IMR-90 (cell line): ENCODE data around the gene SENP6. TPM values are rescaled to one million over a fixed set of nuclear protein-coding genes. Genes with fewer than 3 reads are reported as not detected.

ENCODE experiments used
- ATAC-seq: fragments of 200-7000 bp; cut with Tn5 transposase; 2 replicates; pipeline ENCODE4 v1.9.1; 2020; ENCODE audit warnings: low read depth, mild to moderate bottlenecking, moderate library complexity
- BruUV-seq: library from RNA; stranded (reverse); fragments of 400-500 nt; replicated peaks from 2 replicates; lab custom pipeline; 2021; lab: Mats Ljungman, UMichigan
- CTCF ChIA-PET: fragments of 300-600 bp; formaldehyde crosslinking; extraction: SDS; loops from one replicate; lab custom pipeline; 2021; ENCODE audit warnings: antibody characterized with exemption; lab: Yijun Ruan, JAX
- POLR2A ChIA-PET: fragments of 300-600 bp; sonication (Branson Sonifier 250); formaldehyde crosslinking; loops from one replicate; lab custom pipeline; 2022; ENCODE audit warnings: antibody characterized with exemption; ENCODE audit not compliant: unreplicated experiment; lab: Charles Lee
- DNase-seq: peaks from one replicate; pipeline ENCODE4 v3.0.0; 2013
- H2AFZ ChIP-seq: replicated peaks from 2 replicates; pipeline ENCODE3; 2013; ENCODE audit warnings: low read length, mild to moderate bottlenecking; ENCODE audit not compliant: poor library complexity
- H2AK5ac ChIP-seq: 2 replicates; pipeline ENCODE4 v1.6.1; 2013; ENCODE audit warnings: low read depth, low read length, inconsistent platforms
- H2AK9ac ChIP-seq: replicated peaks from 2 replicates; pipeline ENCODE3; 2013; ENCODE audit warnings: mild to moderate bottlenecking, low read depth, low read length, moderate library complexity; ENCODE audit not compliant: poor library complexity
- H2BK120ac ChIP-seq: 2 replicates; pipeline ENCODE4 v1.6.1; 2013; ENCODE audit warnings: low read depth, low read length, inconsistent platforms
- H2BK15ac ChIP-seq: 3 replicates; pipeline ENCODE4 v1.6.1; 2013; ENCODE audit warnings: low read depth, low read length, inconsistent platforms
- H2BK20ac ChIP-seq: 2 replicates; pipeline ENCODE4 v1.6.1; 2013; ENCODE audit warnings: low read depth, mild to moderate bottlenecking, inconsistent platforms, low read length, moderate library complexity
- H2BK5ac ChIP-seq: 2 replicates; pipeline ENCODE4 v1.6.1; 2013; ENCODE audit warnings: mild to moderate bottlenecking, low read depth, low read length, inconsistent platforms; ENCODE audit not compliant: poor library complexity, severe bottlenecking
- H3K14ac ChIP-seq: replicated peaks from 2 replicates; pipeline ENCODE4 v1.6.1; 2013; ENCODE audit warnings: low read depth, low read length, inconsistent platforms
- H3K18ac ChIP-seq: 2 replicates; pipeline ENCODE4 v1.6.1; 2013; ENCODE audit warnings: low read depth, low read length, control low read depth
- H3K23ac ChIP-seq: 2 replicates; pipeline ENCODE4 v1.6.1; 2013; ENCODE audit warnings: low read depth, low read length, inconsistent platforms
- H3K27ac ChIP-seq: 2 replicates; pipeline ENCODE4 v1.5.1; 2013; ENCODE audit warnings: mild to moderate bottlenecking, control low read depth, low read length; ENCODE audit not compliant: insufficient read depth
- H3K27me3 ChIP-seq: 2 replicates; pipeline ENCODE4 v1.6.1; 2013; ENCODE audit warnings: low read length; ENCODE audit not compliant: control insufficient read depth, insufficient read depth
- H3K36me3 ChIP-seq: 2 replicates; pipeline ENCODE4 v1.6.1; 2013; ENCODE audit warnings: low read length, mixed read lengths; ENCODE audit not compliant: control insufficient read depth, insufficient read depth
- H3K4ac ChIP-seq: 2 replicates; pipeline ENCODE4 v1.6.1; 2013; ENCODE audit warnings: low read depth, low read length, inconsistent platforms
- H3K4me1 ChIP-seq: 2 replicates; pipeline ENCODE4 v1.6.1; 2013; ENCODE audit warnings: low read length, mixed read lengths; ENCODE audit not compliant: control insufficient read depth, insufficient read depth
- H3K4me2 ChIP-seq: 2 replicates; pipeline ENCODE4 v1.6.1; 2013; ENCODE audit warnings: low read depth, mild to moderate bottlenecking, control low read depth, low read length, moderate library complexity
- H3K4me3 ChIP-seq: 2 replicates; pipeline ENCODE4 v1.5.1; 2013; ENCODE audit warnings: low read depth, mild to moderate bottlenecking, control low read depth, low read length, moderate library complexity; ENCODE audit not compliant: insufficient read depth
- H3K56ac ChIP-seq: 2 replicates; pipeline ENCODE4 v1.6.1; 2013; ENCODE audit warnings: low read length, inconsistent platforms; ENCODE audit not compliant: insufficient read depth; ENCODE audit errors: extremely low read depth
- H3K79me1 ChIP-seq, 2 experiments: 2 replicates each; pipeline ENCODE4 v1.6.1; 2013; ENCODE audit warnings: low read length in 2 of 2, inconsistent platforms in 1 of 2, low read depth in 1 of 2
- H3K9ac ChIP-seq: 2 replicates; pipeline ENCODE4 v1.6.1; 2013; ENCODE audit warnings: low read depth, low read length, control low read depth
- H3K9me1 ChIP-seq: 2 replicates; pipeline ENCODE4 v1.6.1; 2013; ENCODE audit warnings: low read length, inconsistent platforms; ENCODE audit not compliant: insufficient read depth
- H3K9me3 ChIP-seq: 2 replicates; pipeline ENCODE4 v1.6.1; 2013; ENCODE audit warnings: low read length; ENCODE audit not compliant: control insufficient read depth, insufficient read depth
- H4K20me1 ChIP-seq: 2 replicates; pipeline ENCODE4 v1.6.1; 2013; ENCODE audit warnings: low read length, inconsistent platforms; ENCODE audit not compliant: insufficient read depth
- H4K5ac ChIP-seq: 2 replicates; pipeline ENCODE4 v1.6.1; 2013; ENCODE audit warnings: mild to moderate bottlenecking, low read depth, low read length, control low read depth
- H4K8ac ChIP-seq, 2 experiments: 2 replicates each; pipeline ENCODE4 v1.6.1; 2013; ENCODE audit warnings: low read depth in 2 of 2, low read length in 2 of 2, control low read depth in 1 of 2, inconsistent platforms in 1 of 2
- H4K91ac ChIP-seq: 2 replicates; pipeline ENCODE4 v1.6.1; 2013; ENCODE audit warnings: low read depth, low read length, inconsistent platforms; ENCODE audit not compliant: insufficient read depth
- BHLHE40 ChIP-seq: fragments of 150-350 bp; IDR thresholded peaks from 2 replicates; pipeline ENCODE4 v1.6.1; 2016; ENCODE audit warnings: mild to moderate bottlenecking, low read depth, low read length
- CEBPB ChIP-seq: IDR thresholded peaks from 2 replicates; pipeline ENCODE4 v1.6.1; 2012; ENCODE audit warnings: low read depth, low read length, improper control_type of control experiment
- CHD1 ChIP-seq: IDR thresholded peaks from 2 replicates; pipeline ENCODE4 v1.6.1; 2012; ENCODE audit warnings: low read depth, low read length, improper control_type of control experiment
- FOS ChIP-seq: fragments of 150-350 bp; IDR thresholded peaks from 2 replicates; pipeline ENCODE4 v1.6.1; 2016; ENCODE audit warnings: low read depth, low read length
- MAFK ChIP-seq: IDR thresholded peaks from 2 replicates; pipeline ENCODE4 v1.6.1; 2012; ENCODE audit warnings: low read depth, low read length, improper control_type of control experiment
- MAZ ChIP-seq: IDR thresholded peaks from 2 replicates; pipeline ENCODE4 v1.6.1; 2012; ENCODE audit warnings: low read depth, mild to moderate bottlenecking, low read length, improper control_type of control experiment, moderate library complexity, borderline replicate concordance
- MXI1 ChIP-seq: IDR thresholded peaks from 2 replicates; pipeline ENCODE4 v1.6.1; 2012; ENCODE audit warnings: low read depth, mild to moderate bottlenecking, low read length, moderate library complexity, borderline replicate concordance
- NFE2L2 ChIP-seq: fragments of 150-350 bp; IDR thresholded peaks from 2 replicates; pipeline ENCODE4 v1.6.1; 2016; ENCODE audit warnings: low read depth, mild to moderate bottlenecking, low read length
- POLR2A ChIP-seq: IDR thresholded peaks from 2 replicates; pipeline ENCODE4 v1.6.1; 2012; ENCODE audit warnings: mild to moderate bottlenecking, low read depth, low read length
- RAD21 ChIP-seq: IDR thresholded peaks from 2 replicates; pipeline ENCODE4 v1.6.1; 2012; ENCODE audit warnings: low read length, improper control_type of control experiment
- RCOR1 ChIP-seq: IDR thresholded peaks from 2 replicates; pipeline ENCODE4 v1.6.1; 2012; ENCODE audit warnings: mild to moderate bottlenecking, low read length, improper control_type of control experiment; ENCODE audit not compliant: insufficient replicate concordance
- RFX5 ChIP-seq: IDR thresholded peaks from 2 replicates; pipeline ENCODE4 v1.8.0; 2012; ENCODE audit warnings: low read depth, mild to moderate bottlenecking, low read length, moderate library complexity
- WGBS, 2 experiments: methylation state at CpG; one replicate each; pipeline versions ENCODE4 v1.1.5 to v1.1.7; 2013; ENCODE audit warnings: missing lambda C conversion rate in 2 of 2; ENCODE audit not compliant: insufficient read length in 1 of 2; ENCODE audit errors: extremely low coverage in 2 of 2; 5-methylcytosine and 5-hydroxymethylcytosine counted together
- dilution Hi-C: fragments of 300-500 bp; cut with HindIII; formaldehyde crosslinking; loops from one replicate; pipeline ENCODE4 v1.14.3; 2018; ENCODE audit warnings: low sequenced_read_pairs; ENCODE audit not compliant: unreplicated experiment
- in situ Hi-C: fragments of 300-500 bp; cut with MboI; formaldehyde crosslinking; loops from 3 replicates; pipeline ENCODE4 v1.14.3; 2019; ENCODE audit warnings: low sequenced_read_pairs, inconsistent platforms, mixed read lengths
- intact Hi-C: fragments of 100-400 bp; cut with micrococcal nuclease; formaldehyde crosslinking; loops from 2 replicates; pipeline ENCODE4 v1.10.0; 2022
- polyA plus RNA-seq, 3 experiments: library from polyadenylated mRNA; depleted of rRNA; stranded (reverse); fragments of >200 nt; gene quantifications; 2 replicates each; pipeline ENCODE4 v1.2.3, GENCODE V29; 2012; ENCODE audit warnings: low replicate concordance in 1 of 3
- total RNA-seq: library from RNA; depleted of rRNA; stranded (reverse); fragments of >200 nt; gene quantifications from 2 replicates; pipeline ENCODE4 v1.2.3, GENCODE V29; 2012
- TF ChIP-seq, protein P1 (sequence below): conservative IDR thresholded peaks from 2 replicates; pipeline ENCODE4 v1.5.1; 2012; ENCODE audit warnings: mild to moderate bottlenecking, low read depth, low read length, improper control_type of control experiment
- TF ChIP-seq, protein P2 (sequence below): fragments of 150-350 bp; IDR thresholded peaks from 2 replicates; pipeline ENCODE4 v1.6.1; 2017; ENCODE audit warnings: mild to moderate bottlenecking, antibody characterized with exemption, low read length, low read depth

Gene SENP6
- total and polyA plus RNA-seq, 2 of the 4 experiments (the other 2 are of a cell fraction) = 23.1 to 25.8 TPM

DNA sequence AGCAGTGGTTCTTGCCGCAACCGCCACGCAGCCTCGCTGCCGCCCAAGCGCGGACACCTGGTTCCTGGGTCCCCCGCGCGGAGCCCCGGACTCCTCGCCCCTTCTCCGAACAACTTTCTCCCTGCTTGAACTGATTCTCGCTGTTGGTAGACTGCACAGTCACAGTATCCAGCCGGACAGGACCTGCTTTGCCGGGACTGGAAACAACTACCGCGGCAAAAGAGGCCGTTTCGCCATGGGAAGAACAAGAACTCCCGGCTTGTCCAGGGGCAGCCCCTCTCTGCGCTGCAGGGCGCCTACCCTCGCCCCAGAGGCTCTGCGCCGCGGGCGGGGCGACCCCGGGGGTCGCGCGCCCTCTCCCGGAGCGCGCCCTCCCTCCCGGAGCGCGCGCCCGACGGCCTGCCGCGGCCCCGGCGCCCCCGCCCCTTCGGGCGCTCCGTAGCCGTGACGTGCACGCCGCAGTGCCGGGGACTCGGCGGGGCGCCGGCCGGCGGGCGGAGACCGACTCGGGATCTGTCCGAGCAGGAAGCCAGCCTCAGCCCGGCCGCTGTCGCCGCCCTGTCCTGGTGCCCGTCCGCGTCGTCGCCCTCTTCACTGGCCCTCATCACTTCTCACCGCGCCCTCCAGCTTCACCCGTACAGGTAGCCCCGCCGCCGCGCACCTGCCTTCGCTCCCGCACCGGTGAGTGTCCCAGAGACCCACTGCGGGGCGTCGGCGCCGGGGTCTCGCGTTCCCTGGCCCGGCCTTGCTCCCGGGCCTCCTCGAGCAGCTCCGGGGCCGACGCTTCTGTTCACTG is 147.3 kb downstream of the SENP6 start, which contains the start of gene MYO6:
Gene MYO6, plus strand, starts transcription at position 497 of the 796 bp plus-strand sequence. CDS start 68,309 bp downstream, outside the sequence.
- H3K4me2 ChIP-seq = peak within 1 kb of the TSS; percentile 99
- H3K27me3 ChIP-seq = peaks cover 4% of the 10 kb centered on the region
- H3K56ac ChIP-seq = peak within 1 kb of the TSS; percentile 71
- H3K27ac ChIP-seq = peak within 1 kb of the TSS; percentile 57
- peaks cover 11 to 29% of the 10 kb centered on the region in 2 experiments for H3K79me1 ChIP-seq
- H4K5ac ChIP-seq = peak within 1 kb of the TSS; percentile 59
- H3K36me3 ChIP-seq = no peaks in the 10 kb centered on the region
- no peak for TF ChIP-seq MAFK
- TF ChIP-seq, protein P1, sequence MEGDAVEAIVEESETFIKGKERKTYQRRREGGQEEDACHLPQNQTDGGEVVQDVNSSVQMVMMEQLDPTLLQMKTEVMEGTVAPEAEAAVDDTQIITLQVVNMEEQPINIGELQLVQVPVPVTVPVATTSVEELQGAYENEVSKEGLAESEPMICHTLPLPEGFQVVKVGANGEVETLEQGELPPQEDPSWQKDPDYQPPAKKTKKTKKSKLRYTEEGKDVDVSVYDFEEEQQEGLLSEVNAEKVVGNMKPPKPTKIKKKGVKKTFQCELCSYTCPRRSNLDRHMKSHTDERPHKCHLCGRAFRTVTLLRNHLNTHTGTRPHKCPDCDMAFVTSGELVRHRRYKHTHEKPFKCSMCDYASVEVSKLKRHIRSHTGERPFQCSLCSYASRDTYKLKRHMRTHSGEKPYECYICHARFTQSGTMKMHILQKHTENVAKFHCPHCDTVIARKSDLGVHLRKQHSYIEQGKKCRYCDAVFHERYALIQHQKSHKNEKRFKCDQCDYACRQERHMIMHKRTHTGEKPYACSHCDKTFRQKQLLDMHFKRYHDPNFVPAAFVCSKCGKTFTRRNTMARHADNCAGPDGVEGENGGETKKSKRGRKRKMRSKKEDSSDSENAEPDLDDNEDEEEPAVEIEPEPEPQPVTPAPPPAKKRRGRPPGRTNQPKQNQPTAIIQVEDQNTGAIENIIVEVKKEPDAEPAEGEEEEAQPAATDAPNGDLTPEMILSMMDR = no peak
- TF ChIP-seq CEBPB = no peak
- TF ChIP-seq MXI1 = no peak
- TF ChIP-seq, protein P2, sequence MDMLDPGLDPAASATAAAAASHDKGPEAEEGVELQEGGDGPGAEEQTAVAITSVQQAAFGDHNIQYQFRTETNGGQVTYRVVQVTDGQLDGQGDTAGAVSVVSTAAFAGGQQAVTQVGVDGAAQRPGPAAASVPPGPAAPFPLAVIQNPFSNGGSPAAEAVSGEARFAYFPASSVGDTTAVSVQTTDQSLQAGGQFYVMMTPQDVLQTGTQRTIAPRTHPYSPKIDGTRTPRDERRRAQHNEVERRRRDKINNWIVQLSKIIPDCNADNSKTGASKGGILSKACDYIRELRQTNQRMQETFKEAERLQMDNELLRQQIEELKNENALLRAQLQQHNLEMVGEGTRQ = no peak
- TF ChIP-seq BHLHE40 = no peak
- peak; percentile 87; the same call in 1 of the 2 replicates for TF ChIP-seq MAZ
- TF ChIP-seq RAD21 = no peak
- TF ChIP-seq FOS = no peak
- peak; percentile 78 for TF ChIP-seq POLR2A
- no peak for TF ChIP-seq RCOR1
- TF ChIP-seq CHD1 = no peak
- no peak for TF ChIP-seq NFE2L2
- TF ChIP-seq RFX5 = no peak
- dilution Hi-C loops = no loop called here
- POLR2A ChIA-PET = no interaction called here
- H3K9me3 ChIP-seq = no peaks in the 10 kb centered on the region
- H2AK9ac ChIP-seq = peak within 1 kb of the TSS; percentile 85
- intact Hi-C loops = no loop called here
- H3K14ac ChIP-seq = peak within 1 kb of the TSS; percentile 93
- H2BK120ac ChIP-seq = peak within 1 kb of the TSS; percentile 92
- H2BK20ac ChIP-seq = peak within 1 kb of the TSS; percentile 49
- CTCF ChIA-PET = no interaction called here
- H4K91ac ChIP-seq = peak within 1 kb of the TSS; percentile 77
- H3K4me1 ChIP-seq = peaks cover 5% of the 10 kb centered on the region
- H3K9ac ChIP-seq = peak within 1 kb of the TSS; percentile 89
- peak within 1 kb of the TSS; percentile 85 for H3K4ac ChIP-seq
- no peaks in the 10 kb centered on the region for H4K20me1 ChIP-seq
- ATAC-seq (peak; percentile 92), DNase-seq (peak; percentile 47)
- peak within 1 kb of the TSS; percentile 98 for H2AFZ ChIP-seq
- H4K8ac ChIP-seq = peak within 1 kb of the TSS; percentile 79 to 89
- in situ Hi-C loops = no loop called here
- peak within 1 kb of the TSS; percentile 86 for H3K4me3 ChIP-seq
- BruUV-seq = no TSS peak
- H3K23ac ChIP-seq = peak within 1 kb of the TSS; percentile 96
- peak within 1 kb of the TSS; percentile 27; the same call in 1 of the 2 replicates for H2AK5ac ChIP-seq
- H3K9me1 ChIP-seq = peaks cover 3% of the 10 kb centered on the region; the same call in 1 of the 2 replicates
- peak within 1 kb of the TSS; percentile 39; the same call in 2 of the 3 replicates for H2BK15ac ChIP-seq
- H3K18ac ChIP-seq = peak within 1 kb of the TSS; percentile 49
- WGBS, 2 experiments = 1% methylated on average over 65 of the region's 97 CpGs; no CpG with 5 or more reads in 1 of the 2 experiments
- peak within 1 kb of the TSS; percentile 51 for H2BK5ac ChIP-seq
